Upper lobe of left lung (tissue), 6 donors: Measurements from ENCODE around the gene SDK2. TPM values are rescaled to one million over a fixed set of nuclear protein-coding genes. Genes with fewer than 3 reads are reported as not detected.

Experiments used
- ATAC-seq, 2 donors: fragments of 200-7000 bp; cut with Tn5 transposase; one replicate each; pipeline ENCODE4 v1.9.1; 2022; ENCODE audit warnings: mild to moderate bottlenecking in 2 of 2, moderate library complexity in 2 of 2; ENCODE audit not compliant: low FRiP score in 2 of 2
- DNase-seq, 2 donors: peaks; one replicate each; pipeline ENCODE4 v3.0.0-alpha.2; 2019 to 2020
- H3K27ac ChIP-seq, 4 donors: fragments of 200-600 bp; sonication (generic); one replicate each; pipeline ENCODE4 v1.5.1; 2016 to 2019
- H3K27me3 ChIP-seq, 4 donors: fragments of 200-600 bp; sonication (generic); one replicate each; pipeline ENCODE4 v1.5.1; 2017 to 2019
- H3K36me3 ChIP-seq, 4 donors: fragments of 200-600 bp; sonication (generic); one replicate each; pipeline ENCODE4 v1.5.1; 2016 to 2019
- H3K4me1 ChIP-seq, 4 donors: fragments of 200-600 bp; sonication (generic); one replicate each; pipeline ENCODE4 v1.5.1; 2018 to 2019
- H3K4me3 ChIP-seq, 4 donors: fragments of 200-600 bp; sonication (generic); one replicate each; pipeline ENCODE4 v1.5.1; 2017 to 2019; ENCODE audit warnings: mild to moderate bottlenecking in 2 of 4, moderate library complexity in 1 of 4
- H3K9me3 ChIP-seq, 4 donors: fragments of 200-600 bp; sonication (generic); one replicate each; pipeline ENCODE4 v1.5.1; 2018 to 2019
- CTCF ChIP-seq, 6 experiments: fragments of 450-650 bp in 4 of 6; fragments of 200-600 bp in 2 of 6; sonication (generic) in 2 of 6; IDR thresholded peaks; one replicate each; pipeline ENCODE4 v1.5.1; 2016 to 2019; ENCODE audit warnings: antibody characterized with exemption in 6 of 6
- EP300 ChIP-seq, 4 donors: sonication (generic); formaldehyde crosslinking; IDR thresholded peaks; one replicate each; pipeline ENCODE4 v1.5.1; 2017; ENCODE audit warnings: antibody characterized with exemption in 4 of 4, control low read depth in 2 of 4
- POLR2A ChIP-seq, 4 donors: fragments of 450-650 bp; IDR thresholded peaks; one replicate each; pipeline ENCODE4 v1.5.1; 2016 to 2017; ENCODE audit warnings: antibody characterized with exemption in 4 of 4, mild to moderate bottlenecking in 2 of 4
- POLR2AphosphoS5 ChIP-seq, 2 donors: sonication (generic); formaldehyde crosslinking; IDR thresholded peaks; one replicate each; pipeline ENCODE4 v1.5.1; 2017; ENCODE audit warnings: antibody characterized with exemption in 2 of 2
- WGBS, 2 donors: methylation state at CpG; one replicate each; pipeline ENCODE4 v1.1.5; 2017 to 2018; 5-methylcytosine and 5-hydroxymethylcytosine counted together
- total RNA-seq, 6 donors: library from RNA; depleted of rRNA in 4 of 6; stranded (reverse); fragments of >200 nt in 4 of 6; gene quantifications; one replicate each; pipeline versions ENCODE4 v1.1.0 to v1.2.1, GENCODE V29; 2016 to 2021
- donor health status: DM: no; HTN: no; CAD: no; lungs with moderate emphysema.
- donor health status: DM: no; HTN: yes; CAD: no; lungs with severe emphysema.

Gene SDK2
- total RNA-seq, 6 donors from 2014 or later, result 1.2 to 7.3 (median 2.9) TPM

- Histone ChIP-seq H3K27me3 (no peaks in the 10 kb centered on the region), H3K36me3 (no peaks in the 10 kb centered on the region), H3K9me3 (no peaks in the 10 kb centered on the region), H3K4me1 (no peaks in the 10 kb centered on the region), H3K4me3 (no peak overlapping the region), H3K27ac (no peak overlapping the region)
- no peak for DNase-seq
- WGBS, 2 donors, result 90 to 92% methylated on average over 13 of the region's 13 CpGs
- no peak for TF ChIP-seq EP300 (IDR thresholded peaks at IDR 0.05)
- TF ChIP-seq POLR2A (IDR thresholded peaks at IDR 0.05), result no peak
- no peak for TF ChIP-seq POLR2AphosphoS5 (IDR thresholded peaks at IDR 0.05)
- no peak for TF ChIP-seq CTCF (IDR thresholded peaks at IDR 0.05)
- ATAC-seq, result no peak
Measured at GRCh38 chr17:73496232-73496631, 148.0 kb downstream of the SDK2 start.

GRCh38 chr17:73495641-73496040 is 148.6 kb downstream of the SDK2 start:
- ATAC-seq, result no peak
- no peak overlapping the region for H3K27ac ChIP-seq
- no peaks in the 10 kb centered on the region for H3K27me3 ChIP-seq
- no peaks in the 10 kb centered on the region for H3K4me1 ChIP-seq
- TF ChIP-seq EP300 (IDR thresholded peaks at IDR 0.05), result no peak
- no peak for TF ChIP-seq POLR2AphosphoS5 (IDR thresholded peaks at IDR 0.05)
- no peak for TF ChIP-seq POLR2A (IDR thresholded peaks at IDR 0.05)
- TF ChIP-seq CTCF (IDR thresholded peaks at IDR 0.05), result no peak
- H3K36me3 ChIP-seq, result no peaks in the 10 kb centered on the region
- no peak overlapping the region for H3K4me3 ChIP-seq
- DNase-seq, result no peak
- H3K9me3 ChIP-seq, result no peaks in the 10 kb centered on the region
- 62 to 71% methylated on average over 6 of the region's 6 CpGs for WGBS, 2 donors

- no peaks in the 10 kb centered on the region for H3K27me3 ChIP-seq
- H3K4me3 ChIP-seq, result no peak overlapping the region
- 89 to 90% methylated on average over 5 of the region's 5 CpGs for WGBS, 2 donors
- H3K27ac ChIP-seq, result no peak overlapping the region
- H3K9me3 ChIP-seq, result no peaks in the 10 kb centered on the region
- DNase-seq (no peak), ATAC-seq (no peak)
- no peaks in the 10 kb centered on the region for H3K36me3 ChIP-seq
- no peak for TF ChIP-seq EP300 (IDR thresholded peaks at IDR 0.05)
- no peak for TF ChIP-seq POLR2A (IDR thresholded peaks at IDR 0.05)
- TF ChIP-seq POLR2AphosphoS5 (IDR thresholded peaks at IDR 0.05), result no peak
- TF ChIP-seq CTCF (IDR thresholded peaks at IDR 0.05), result no peak
- no peaks in the 10 kb centered on the region for H3K4me1 ChIP-seq
Measured at GRCh38 chr17:73494950-73495349, 149.3 kb downstream of the SDK2 start.

DNA sequence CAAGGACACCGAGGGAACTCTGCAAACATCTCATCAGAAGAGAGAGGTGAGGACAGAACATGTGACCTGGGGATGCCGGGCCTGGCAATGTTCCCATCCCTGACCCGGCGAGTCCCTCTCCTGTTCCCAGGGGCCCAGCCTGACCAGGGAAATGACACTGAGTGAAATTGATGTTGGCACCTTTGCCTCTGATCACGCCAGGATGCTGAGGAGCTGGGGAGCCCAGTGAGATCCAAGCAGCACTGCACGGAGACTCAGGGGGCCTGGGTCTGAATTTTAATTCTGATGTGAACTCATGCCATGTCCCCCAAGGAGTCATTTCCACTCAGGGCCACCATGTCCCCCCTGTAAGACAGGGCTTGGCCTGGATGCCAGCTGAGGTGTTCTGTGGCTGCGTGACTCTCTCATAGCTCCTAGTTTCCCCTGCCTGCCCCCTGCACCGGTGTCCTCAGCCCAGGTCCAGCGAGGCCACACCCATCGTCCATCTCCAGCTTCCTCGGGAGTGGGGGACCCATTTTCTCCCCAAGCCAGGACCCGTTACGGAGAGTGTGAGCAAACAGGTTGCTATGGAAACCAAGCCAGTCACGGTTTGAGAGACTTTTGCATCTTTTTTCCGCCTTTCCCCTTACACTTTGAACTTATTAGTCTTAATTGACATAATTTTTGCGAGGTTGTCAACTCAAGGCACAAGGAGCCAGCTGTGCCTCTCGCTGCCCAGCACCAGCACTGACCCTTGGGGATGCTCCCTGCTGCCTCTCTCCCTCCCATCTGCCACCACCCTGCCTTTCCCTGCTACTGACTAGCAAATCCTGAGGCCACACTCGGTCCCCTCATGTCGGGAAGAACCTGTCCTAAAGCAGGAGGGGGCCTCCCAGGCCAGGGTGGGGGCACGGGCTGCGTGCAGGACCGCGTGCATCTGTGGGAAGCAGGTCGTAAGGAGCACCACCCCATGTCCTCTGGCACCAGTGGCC is 150.0 kb downstream of the SDK2 start:
- TF ChIP-seq POLR2AphosphoS5 (IDR thresholded peaks at IDR 0.05) (no peak), CTCF (IDR thresholded peaks at IDR 0.05) (no peak), EP300 (IDR thresholded peaks at IDR 0.05) (no peak), POLR2A (IDR thresholded peaks at IDR 0.05) (no peak)
- Histone ChIP-seq H3K36me3 (no peaks in the 10 kb centered on the region), H3K4me3 (no peak overlapping the region), H3K4me1 (no peaks in the 10 kb centered on the region), H3K27me3 (no peaks in the 10 kb centered on the region), H3K27ac (no peak overlapping the region), H3K9me3 (no peaks in the 10 kb centered on the region)
- DNase-seq, result no peak
- ATAC-seq, result no peak
- WGBS, 2 donors, result 51 to 71% methylated on average over 16 to 24 of the region's 24 CpGs
